SU-DHL-6 (cell line): Measurements from ENCODE around the gene MIPEP.
A peak's percentile ranks its signal among the peaks of the same experiment; 100 is the strongest.

Experiments used
- H2AFZ ChIP-seq: fragments of 200-600 bp; sonication (generic); 2 replicates; pipeline ENCODE4 v1.6.1; 2014; ENCODE audit warnings: low read depth, mild to moderate bottlenecking, moderate library complexity, mixed read lengths, antibody characterized with exemption, low read length; ENCODE audit not compliant: severe bottlenecking
- H3F3A ChIP-seq: fragments of 200-600 bp; shearing (Covaris generic); 2 replicates; pipeline ENCODE4 v1.6.0; 2016; ENCODE audit warnings: antibody characterized with exemption, mild to moderate bottlenecking; ENCODE audit not compliant: insufficient read depth
- H3K27ac ChIP-seq: fragments of 200-600 bp; sonication (generic); 2 replicates; pipeline ENCODE4 v1.5.1; 2016; ENCODE audit warnings: low read depth, mild to moderate bottlenecking, low read length, moderate library complexity, mixed read lengths
- H3K27me3 ChIP-seq: fragments of 200-600 bp; sonication (generic), shearing (Covaris generic); 2 replicates; pipeline ENCODE4 v1.6.0; 2014; ENCODE audit warnings: mild to moderate bottlenecking, low read length
- H3K36me3 ChIP-seq: fragments of 200-600 bp; sonication (generic); 2 replicates; pipeline ENCODE4 v1.6.1; 2014; ENCODE audit warnings: mild to moderate bottlenecking, low read length, mixed read lengths
- H3K4me2 ChIP-seq: fragments of 300-600, 200-600 bp; shearing (Covaris generic), sonication (generic); 2 replicates; pipeline ENCODE4 v1.6.0; 2014; ENCODE audit warnings: low read length, low read depth, mild to moderate bottlenecking; ENCODE audit not compliant: poor library complexity, severe bottlenecking
- H3K4me3 ChIP-seq: fragments of 200-600 bp; sonication (generic); 2 replicates; pipeline ENCODE4 v1.5.1; 2014; ENCODE audit warnings: antibody characterized with exemption, low read length, mild to moderate bottlenecking, mixed read lengths; ENCODE audit not compliant: insufficient read depth, poor library complexity, severe bottlenecking
- H3K79me2 ChIP-seq: fragments of 200-600 bp; sonication (generic); 2 replicates; pipeline ENCODE4 v1.6.1; 2014; ENCODE audit warnings: mild to moderate bottlenecking, low read length, moderate library complexity; ENCODE audit not compliant: insufficient read depth
- H3K9ac ChIP-seq: fragments of 200-600 bp; sonication (generic); 2 replicates; pipeline ENCODE4 v1.7.0; 2014; ENCODE audit warnings: mild to moderate bottlenecking, low read length
- H3K9me2 ChIP-seq: fragments of 200-600 bp; sonication (generic); replicated peaks from 2 replicates; pipeline ENCODE4 v1.6.1; 2014; ENCODE audit warnings: low read length; ENCODE audit not compliant: insufficient read depth
- H3K9me3 ChIP-seq: fragments of 200-600 bp; sonication (generic); 2 replicates; pipeline ENCODE4 v1.6.1; 2014; ENCODE audit warnings: low read length, mixed read lengths; ENCODE audit not compliant: insufficient read depth
- H4K20me1 ChIP-seq: fragments of 200-600 bp; sonication (generic); 2 replicates; pipeline ENCODE4 v1.6.1; 2014; ENCODE audit warnings: low read depth, mild to moderate bottlenecking, antibody characterized with exemption, low read length, moderate library complexity, mixed read lengths
- CTCF ChIP-seq: fragments of 200-600 bp; sonication (generic); IDR thresholded peaks from one replicate; pipeline ENCODE4 v1.5.1; 2017; ENCODE audit warnings: antibody characterized with exemption, mild to moderate bottlenecking, low read length, moderate library complexity; ENCODE audit not compliant: insufficient read depth, poor library complexity, severe bottlenecking
- EZH2phosphoT487 ChIP-seq: fragments of 200-600 bp; sonication (generic), shearing (Covaris generic); conservative IDR thresholded peaks from 2 replicates; pipeline ENCODE4 v1.6.1; 2018; ENCODE audit warnings: mild to moderate bottlenecking, antibody characterized with exemption, low read length, moderate library complexity, mixed read lengths

MIPEP gene

GRCh38 chr13:23923031-23923430 lies 33.8 kb upstream of the MIPEP start:
- H3K9me3 ChIP-seq: no peaks in the 10 kb centered on the region
- no peaks in the 10 kb centered on the region for H3F3A ChIP-seq
- H3K36me3 ChIP-seq: no peaks in the 10 kb centered on the region
- no peak for TF ChIP-seq CTCF
- no peak for TF ChIP-seq EZH2phosphoT487
- no peak overlapping the region for H3K9ac ChIP-seq
- no peaks in the 10 kb centered on the region for H4K20me1 ChIP-seq
- H3K9me2 ChIP-seq: no peaks in the 10 kb centered on the region
- no peak overlapping the region for H2AFZ ChIP-seq
- no peaks in the 10 kb centered on the region for H3K79me2 ChIP-seq
- no peak overlapping the region for H3K4me3 ChIP-seq
- no peak overlapping the region for H3K27ac ChIP-seq
- no peaks in the 10 kb centered on the region for H3K27me3 ChIP-seq
- H3K4me2 ChIP-seq: no peak overlapping the region

- Histone ChIP-seq H3K9me2 (no peaks in the 10 kb centered on the region), H3K9me3 (no peaks in the 10 kb centered on the region), H3K27ac (no peak overlapping the region), H3F3A (no peaks in the 10 kb centered on the region), H3K27me3 (no peaks in the 10 kb centered on the region), H3K4me3 (no peak overlapping the region), H3K9ac (no peak overlapping the region), H2AFZ (no peak overlapping the region), H3K79me2 (no peaks in the 10 kb centered on the region), H3K36me3 (no peaks in the 10 kb centered on the region), H4K20me1 (no peaks in the 10 kb centered on the region), H3K4me2 (no peak overlapping the region)
- TF ChIP-seq EZH2phosphoT487: no peak
- TF ChIP-seq CTCF: no peak
Observed at GRCh38 chr13:23922005-23922932, 33.1 kb upstream of the MIPEP start.

- H3K36me3 ChIP-seq: no peaks in the 10 kb centered on the region
- H3K27me3 ChIP-seq: no peaks in the 10 kb centered on the region
- no peak overlapping the region for H3K9ac ChIP-seq
- no peak overlapping the region for H2AFZ ChIP-seq
- no peaks in the 10 kb centered on the region for H4K20me1 ChIP-seq
- TF ChIP-seq CTCF (peak; percentile 50), EZH2phosphoT487 (no peak)
- no peak overlapping the region for H3K27ac ChIP-seq
- H3K79me2 ChIP-seq: no peaks in the 10 kb centered on the region
- H3K4me2 ChIP-seq: no peak overlapping the region
- H3K9me2 ChIP-seq: no peaks in the 10 kb centered on the region
- no peaks in the 10 kb centered on the region for H3K9me3 ChIP-seq
- H3K4me3 ChIP-seq: no peak overlapping the region
- H3F3A ChIP-seq: no peaks in the 10 kb centered on the region
Observed at GRCh38 chr13:23921451-23921888, 32.3 kb upstream of the MIPEP start.
